Activated CD8-positive, alpha-beta T cell treated with anti-CD3 and anti-CD28 coated beads for 36 hours (primary cell): ENCODE results near the gene ANKS1B. TPM values are rescaled to one million over a fixed set of nuclear protein-coding genes. Genes with fewer than 3 reads are reported as not detected.

ENCODE experiments used
- ATAC-seq: fragments of 200-7000 bp; cut with Tn5 transposase; one replicate; pipeline ENCODE4 v1.10.0; 2021; ENCODE audit warnings: mild to moderate bottlenecking, moderate library complexity
- CTCF ChIA-PET: fragments of 350-600 bp; sonication (Branson Sonifier 250); formaldehyde crosslinking; loops from one replicate; lab custom pipeline; 2021; ENCODE audit warnings: antibody characterized with exemption; lab: Charles Lee
- POLR2A ChIA-PET: fragments of 350-600 bp; sonication (Branson Sonifier 250); formaldehyde crosslinking; loops from one replicate; lab custom pipeline; 2021; ENCODE audit warnings: antibody characterized with exemption; lab: Charles Lee
- DNase-seq: peaks from one replicate; pipeline ENCODE4 v3.0.0-alpha.2; 2020
- H3K27ac Mint-ChIP-seq: one replicate; pipeline ENCODE4 v1.8.0; 2021; ENCODE audit warnings: mild to moderate bottlenecking, mixed read lengths
- H3K27me3 Mint-ChIP-seq: one replicate; pipeline ENCODE4 v1.8.0; 2021; ENCODE audit warnings: mixed read lengths
- H3K36me3 Mint-ChIP-seq: one replicate; pipeline ENCODE4 v1.8.0; 2021; ENCODE audit warnings: low read depth, mixed read lengths
- H3K4me1 Mint-ChIP-seq: one replicate; pipeline ENCODE4 v1.8.0; 2021; ENCODE audit warnings: low read depth, mixed read lengths
- H3K4me3 Mint-ChIP-seq: one replicate; pipeline ENCODE4 v1.8.0; 2021; ENCODE audit warnings: mild to moderate bottlenecking, moderate library complexity, mixed read lengths
- H3K9me3 Mint-ChIP-seq: one replicate; pipeline ENCODE4 v1.8.0; 2021; ENCODE audit warnings: mixed read lengths
- CTCF ChIP-seq: fragments of 200-600 bp; IDR thresholded peaks from one replicate; pipeline ENCODE4 v1.8.0; 2022; ENCODE audit warnings: antibody characterized with exemption, mild to moderate bottlenecking
- intact Hi-C: fragments of 100-400 bp; cut with micrococcal nuclease; formaldehyde crosslinking; loops from one replicate; pipeline ENCODE4 v1.10.0; 2022
- total RNA-seq, 2 experiments: library from RNA; stranded (reverse); gene quantifications; one replicate each; pipeline ENCODE4 v1.2.3, GENCODE V29; 2021

ANKS1B gene
- total RNA-seq, 2 experiments from 2014 or later = 0.54 TPM; not detected in 1

- H3K4me1 Mint-ChIP-seq = no peaks in the 10 kb centered on the region
- H3K27me3 Mint-ChIP-seq = no peaks in the 10 kb centered on the region
- ChIA-PET POLR2A (no interaction called here), CTCF (interaction anchor here (0.9 to 1.4 kb wide), 4 partner anchors 51 to 576 kb away, joined by 3 to 5 read pairs (median 4); no protein-coding TSS in a partner anchor)
- DNase-seq (no peak), ATAC-seq (no peak)
- peak; percentile 25 for TF ChIP-seq CTCF
- intact Hi-C loops = loop anchor here (5.0 kb wide), 1 partner anchor 578 kb away; no protein-coding TSS in a partner anchor
- no peak overlapping the region for H3K4me3 Mint-ChIP-seq
- H3K9me3 Mint-ChIP-seq = peaks cover 18% of the 10 kb centered on the region
- H3K27ac Mint-ChIP-seq = no peak overlapping the region
- H3K36me3 Mint-ChIP-seq = no peaks in the 10 kb centered on the region
Observed at GRCh38 chr12:99620159-99620479, 364.6 kb downstream of the ANKS1B start.

GRCh38 chr12:99619389-99620158 is 365.2 kb downstream of the ANKS1B start:
- Mint-ChIP-seq H3K27me3 (no peaks in the 10 kb centered on the region), H3K27ac (no peak overlapping the region), H3K36me3 (no peaks in the 10 kb centered on the region), H3K4me3 (no peak overlapping the region), H3K4me1 (no peaks in the 10 kb centered on the region), H3K9me3 (peaks cover 18% of the 10 kb centered on the region)
- DNase-seq (peak; percentile 16), ATAC-seq (peak; percentile 61)
- peak; percentile 74 for TF ChIP-seq CTCF
- intact Hi-C loops = loop anchor here (5.0 kb wide), 1 partner anchor 577 kb away; no protein-coding TSS in a partner anchor
- POLR2A ChIA-PET = no interaction called here
- CTCF ChIA-PET = interaction anchor here (1.1 to 1.4 kb wide), 3 partner anchors 50 to 576 kb away, joined by 3 to 5 read pairs (median 4); no protein-coding TSS in a partner anchor

GRCh38 chr12:99618657-99619056 is 366.1 kb downstream of the ANKS1B start:
- no peaks in the 10 kb centered on the region for H3K27me3 Mint-ChIP-seq
- intact Hi-C loops = no loop called here

GRCh38 chr12:99611599-99611998 is 373.1 kb downstream of the ANKS1B start:
- ChIA-PET POLR2A (no interaction called here), CTCF (no interaction called here)
- peaks cover 6% of the 10 kb centered on the region for H3K9me3 Mint-ChIP-seq
- no peak for ATAC-seq
- intact Hi-C loops = no loop called here
- no peaks in the 10 kb centered on the region for H3K36me3 Mint-ChIP-seq
- no peak for TF ChIP-seq CTCF
- no peaks in the 10 kb centered on the region for H3K27me3 Mint-ChIP-seq
- no peak overlapping the region for H3K27ac Mint-ChIP-seq
- no peaks in the 10 kb centered on the region for H3K4me1 Mint-ChIP-seq
- no peak for DNase-seq
- H3K4me3 Mint-ChIP-seq = no peak overlapping the region

More at GRCh38 chr12:99618657-99619056, 366.1 kb downstream of the ANKS1B start:
- H3K4me3 Mint-ChIP-seq = no peak overlapping the region
- DNase-seq = no peak
- no peak for ATAC-seq
- H3K4me1 Mint-ChIP-seq = no peaks in the 10 kb centered on the region
- ChIA-PET CTCF (interaction anchor here (0.6 to 0.9 kb wide), 2 partner anchors 9 to 575 kb away, joined by 3 read pairs; no protein-coding TSS in a partner anchor), POLR2A (no interaction called here)
- no peak for TF ChIP-seq CTCF
- no peak overlapping the region for H3K27ac Mint-ChIP-seq
- no peaks in the 10 kb centered on the region for H3K36me3 Mint-ChIP-seq
- peaks cover 16% of the 10 kb centered on the region for H3K9me3 Mint-ChIP-seq

- Mint-ChIP-seq H3K36me3 (no peaks in the 10 kb centered on the region), H3K9me3 (peaks cover 6% of the 10 kb centered on the region), H3K27me3 (no peaks in the 10 kb centered on the region), H3K4me1 (no peaks in the 10 kb centered on the region), H3K4me3 (no peak overlapping the region), H3K27ac (no peak overlapping the region)
- DNase-seq (no peak), ATAC-seq (no peak)
- no peak for TF ChIP-seq CTCF
- ChIA-PET CTCF (no interaction called here), POLR2A (no interaction called here)
- intact Hi-C loops = no loop called here
Observed at GRCh38 chr12:99611117-99611516, 373.6 kb downstream of the ANKS1B start.
